HG02970 (cell line): ENCODE results near the gene ARHGEF38.
"Not testable (repeated sequence)": the region's sequence is repeated elsewhere in the genome, so short reads cannot be mapped to it uniquely, and the experiment has no call there.

Experiments
- ATAC-seq: cut with Tn5 transposase; IDR thresholded peaks from one replicate; pipeline ENCODE4 v1.9.1; 2021; ENCODE audit warnings: mild to moderate bottlenecking, moderate library complexity, moderate number of reproducible peaks; ENCODE audit not compliant: unreplicated experiment, low FRiP score

ARHGEF38 gene

DNA sequence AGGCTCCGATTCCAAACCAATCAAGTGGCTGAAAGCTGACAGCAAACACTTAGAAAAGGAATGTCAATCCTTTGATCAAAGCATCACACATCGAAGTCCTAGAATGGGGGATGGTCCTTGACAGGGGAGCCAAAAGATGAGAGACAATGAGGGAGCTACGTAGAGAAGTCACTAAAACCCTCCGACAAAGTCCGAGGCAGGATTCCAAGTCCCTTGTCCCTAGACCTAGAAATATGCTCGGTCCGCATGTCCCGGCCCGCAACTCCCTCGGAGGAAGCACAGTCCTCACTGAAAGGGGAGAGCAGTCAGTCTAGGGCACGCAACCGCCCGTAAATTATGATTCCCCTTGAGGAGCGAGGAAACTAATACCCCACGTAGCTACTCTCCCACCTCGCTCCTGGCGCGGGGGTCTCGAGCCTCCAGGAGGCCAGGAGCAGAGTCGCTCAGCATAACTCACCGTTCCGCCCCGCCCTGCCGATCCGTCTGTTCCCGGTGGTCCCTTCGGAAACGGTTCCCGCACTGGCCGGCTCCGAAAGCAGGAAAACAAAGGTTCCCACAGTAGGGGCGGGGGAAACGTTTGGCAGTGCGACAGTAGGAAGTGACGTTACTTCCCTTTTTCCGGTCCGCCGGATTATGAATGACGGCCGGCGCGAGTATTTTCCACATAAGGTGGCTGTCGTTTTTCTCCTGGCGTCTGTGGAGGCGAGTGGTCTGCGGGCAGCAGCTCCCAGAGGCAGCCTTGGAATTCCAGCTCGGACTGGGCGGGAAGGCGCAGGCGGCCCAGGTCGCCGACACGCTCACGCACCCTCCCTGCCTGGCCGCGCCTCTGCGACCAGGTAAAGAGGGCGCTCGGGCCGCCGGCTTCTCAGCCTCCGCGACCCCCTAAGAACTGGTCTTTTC lies 156.0 kb downstream of the ARHGEF38 start, which contains the start of the genes GSTCD and INTS12:
Gene GSTCD (plus strand): TSS at position 604 of the 900 bp plus-strand sequence. CDS start 8,830 bp downstream, outside the sequence.
Gene INTS12 (minus strand): TSS at position 509 of the 900 bp plus-strand sequence. CDS start 8,684 bp downstream, outside the sequence.
- ATAC-seq: peak; percentile 87

DNA sequence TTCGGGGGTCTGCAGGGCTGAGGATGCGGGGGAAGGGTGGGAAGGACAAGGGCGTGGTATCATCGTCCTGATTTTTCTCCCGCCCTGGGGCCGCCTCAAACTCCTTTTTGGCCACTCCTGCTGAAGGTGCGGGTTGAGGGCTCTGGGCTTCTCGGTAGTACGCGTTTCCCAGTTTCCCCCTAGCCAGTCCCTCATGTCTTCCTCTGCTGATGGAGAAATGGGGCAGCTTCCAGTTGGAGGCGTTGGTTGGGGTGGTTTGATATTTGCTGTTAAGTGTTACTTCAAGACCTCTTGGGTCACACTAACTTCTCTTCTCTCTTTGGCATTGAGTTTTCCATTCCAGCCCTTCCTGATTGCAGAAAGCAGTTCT lies 156.6 kb downstream of the ARHGEF38 start:
- peak; percentile 38 for ATAC-seq

DNA sequence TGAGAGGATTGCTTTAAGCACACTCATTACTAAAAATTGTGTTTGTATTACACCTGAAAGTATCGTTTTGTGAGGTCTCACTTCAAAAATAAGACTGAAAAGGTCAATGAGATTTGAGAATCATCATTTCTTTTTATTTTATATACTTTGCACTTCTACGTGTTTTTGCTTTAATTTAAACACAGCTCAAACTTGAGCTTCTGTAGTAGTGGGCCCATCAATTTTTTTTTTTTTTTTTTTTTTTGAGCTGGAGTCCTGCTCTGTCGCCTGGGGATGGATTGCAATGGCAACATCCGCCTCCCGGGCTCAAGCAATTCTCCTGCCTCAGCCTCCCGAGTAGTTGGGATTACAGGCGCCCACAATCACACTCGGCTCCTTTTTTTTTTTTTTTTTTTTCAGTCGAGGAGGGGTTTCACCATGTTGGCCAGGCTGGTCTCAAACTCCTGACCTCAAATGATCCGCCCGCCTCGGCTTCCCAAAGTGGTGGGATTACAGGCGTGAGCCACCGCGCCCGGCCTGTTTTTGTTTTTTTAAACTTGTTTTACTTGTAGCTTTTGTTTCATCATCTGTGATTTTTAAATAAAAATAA lies 157.7 kb downstream of the ARHGEF38 start:
- ATAC-seq: no peak

DNA sequence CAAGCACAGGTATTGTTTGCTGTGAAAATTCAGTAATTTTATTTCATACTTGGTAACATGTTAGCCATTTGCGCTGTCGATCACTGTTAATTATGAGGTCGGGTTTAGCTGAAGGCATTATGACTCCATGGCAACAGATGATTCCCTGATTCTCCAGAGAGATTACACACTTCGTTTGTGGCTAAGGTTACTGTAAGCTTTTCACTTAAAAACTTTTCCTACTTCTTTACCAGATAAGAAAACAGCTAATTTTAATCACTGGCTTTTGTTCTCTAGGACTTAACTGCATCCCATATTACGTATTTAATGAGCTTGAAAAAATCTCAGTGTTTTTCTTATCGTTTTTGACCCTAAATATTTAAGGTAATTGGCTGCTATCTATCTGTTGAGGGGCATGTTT lies 158.3 kb downstream of the ARHGEF38 start:
- ATAC-seq: no peak

DNA sequence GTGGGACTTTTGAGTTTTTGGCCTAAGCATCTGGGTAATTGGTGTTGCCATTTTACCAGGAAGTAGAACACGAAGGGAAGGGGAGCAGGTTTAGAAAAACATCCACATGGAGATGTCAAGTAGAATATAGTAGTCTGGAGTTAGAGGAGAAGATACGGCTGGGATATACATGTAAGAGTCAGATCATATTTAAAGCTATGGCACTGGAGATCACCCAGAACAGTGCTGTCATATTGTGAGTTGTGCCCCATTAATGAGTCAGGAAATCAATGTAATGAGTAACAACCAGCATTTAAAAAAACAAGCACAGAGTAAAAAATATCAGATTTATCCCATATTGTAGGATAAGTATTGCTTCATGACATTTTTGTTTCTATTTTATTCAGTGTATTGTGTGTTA lies 160.3 kb downstream of the ARHGEF38 start:
- no peak for ATAC-seq

DNA sequence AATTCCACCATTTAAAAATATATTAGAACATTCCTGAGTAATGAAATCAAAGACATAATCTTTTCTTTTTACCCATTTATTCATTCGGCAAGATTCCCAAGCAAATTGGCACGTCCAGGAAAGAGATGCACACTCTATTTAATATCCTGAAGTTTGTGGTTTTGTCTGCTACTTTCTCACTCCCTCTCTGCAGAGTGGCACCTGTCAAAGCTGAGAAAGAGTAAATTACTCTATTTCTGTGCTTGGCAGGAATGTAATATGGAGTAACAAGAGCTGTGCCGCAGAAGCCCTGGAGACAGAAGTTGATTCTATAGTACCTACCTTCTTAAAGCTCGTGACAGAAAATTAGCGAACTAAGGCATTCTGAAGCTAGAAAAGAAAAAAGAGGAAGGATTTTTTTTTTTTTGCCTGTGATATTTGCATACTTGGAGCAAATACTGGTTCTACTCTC lies 161.7 kb downstream of the ARHGEF38 start:
- ATAC-seq: peak; percentile 44

DNA sequence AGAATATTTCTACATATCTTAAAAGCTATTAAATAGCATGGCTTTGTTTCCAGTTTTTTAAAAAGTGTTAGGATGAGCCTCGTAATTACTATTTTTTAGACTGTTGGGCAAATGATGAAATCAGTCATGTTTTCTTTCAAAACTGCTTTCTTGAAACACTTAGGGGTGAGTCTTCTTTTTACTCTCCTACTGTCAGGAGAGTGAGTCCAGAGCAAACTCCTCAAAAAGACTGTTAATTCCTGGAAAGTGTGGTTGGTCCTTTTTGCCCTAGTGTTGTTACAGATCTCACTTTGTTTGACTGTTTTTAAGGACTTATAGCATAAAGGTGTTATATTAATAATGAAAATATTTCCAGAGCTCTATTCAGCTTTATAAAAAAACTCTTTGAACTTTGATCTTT lies 162.5 kb downstream of the ARHGEF38 start:
- no peak for ATAC-seq

DNA sequence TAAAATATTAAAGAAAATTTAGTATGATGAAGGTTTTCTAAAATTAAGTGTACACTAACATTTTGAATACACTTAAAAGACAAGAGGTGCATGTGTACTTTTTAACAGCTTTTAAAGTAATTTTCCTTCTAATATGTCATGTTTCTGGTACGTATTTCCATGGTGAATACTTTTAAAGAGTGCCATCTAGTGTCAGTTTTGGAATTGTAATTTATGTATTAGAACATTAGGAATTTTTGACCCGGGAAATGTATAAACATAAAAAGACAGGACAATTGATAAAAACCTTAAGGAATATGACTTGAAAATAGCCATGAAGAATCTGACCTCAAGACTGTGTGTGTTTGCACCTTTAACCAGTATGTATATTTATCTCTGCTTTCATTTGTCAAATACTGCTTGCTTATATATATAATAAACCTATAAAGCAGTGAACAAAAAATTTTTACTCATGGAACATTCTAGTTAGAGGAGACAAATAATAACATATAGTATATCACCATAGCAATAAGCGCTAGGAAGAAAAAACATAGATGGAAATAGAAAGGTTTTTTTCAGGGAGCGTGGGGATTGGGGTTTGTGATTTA lies 163.4 kb downstream of the ARHGEF38 start:
- ATAC-seq: no peak

DNA sequence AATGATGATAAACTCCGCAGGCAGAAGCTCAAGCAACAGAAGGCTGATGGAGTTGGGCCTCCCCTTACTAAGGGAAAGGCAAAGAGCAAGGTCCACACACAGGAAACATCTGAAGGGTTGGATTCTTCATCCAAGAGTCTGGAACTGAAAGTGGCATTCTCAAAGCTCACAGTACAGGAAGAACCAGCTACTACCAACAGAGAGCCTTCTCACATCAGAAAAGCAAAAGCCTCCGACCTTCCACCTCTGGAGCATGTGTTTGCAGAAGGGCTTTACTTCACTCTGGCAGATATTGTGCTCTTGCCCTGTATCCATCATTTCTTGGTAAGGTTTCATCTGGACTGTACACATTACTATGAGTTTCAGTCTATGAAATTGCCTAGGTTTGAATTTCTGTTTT lies 166.8 kb downstream of the ARHGEF38 start:
- no peak for ATAC-seq

DNA sequence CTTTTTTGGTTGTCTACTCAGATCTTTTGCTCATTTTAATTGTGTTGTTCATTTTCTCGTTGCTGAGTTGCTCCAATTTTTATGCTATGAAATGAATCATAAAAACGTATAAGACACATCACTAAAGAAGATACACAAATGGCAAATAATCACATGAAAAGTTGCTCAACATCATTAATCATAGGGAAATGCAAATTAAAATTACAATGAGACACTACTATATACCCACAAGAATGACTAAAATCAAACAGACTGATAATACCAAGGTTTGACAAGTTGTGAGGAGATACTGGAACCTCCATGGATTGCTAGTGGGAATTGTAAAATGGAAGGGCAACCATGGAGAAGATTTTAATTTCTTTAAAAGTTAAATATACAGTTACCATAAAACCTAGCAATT lies 173.2 kb downstream of the ARHGEF38 start:
- no peak for ATAC-seq

DNA sequence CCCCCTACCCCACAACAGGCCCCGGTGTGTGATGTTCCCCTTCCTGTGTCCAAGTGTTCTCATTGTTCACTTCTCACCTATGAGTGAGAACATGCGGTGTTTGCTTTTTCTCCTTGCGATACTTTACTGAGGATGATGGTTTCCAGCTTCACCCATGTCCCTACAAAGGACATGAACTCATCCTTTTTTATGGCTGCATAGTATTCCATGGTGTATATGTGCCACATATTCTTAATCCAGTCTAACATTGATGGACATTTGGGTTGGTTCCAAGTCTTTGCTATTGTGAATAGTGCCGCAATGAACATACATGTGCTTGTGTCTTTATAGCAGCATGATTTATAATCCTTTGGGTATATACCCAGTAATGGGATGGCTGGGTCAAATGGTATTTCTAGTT lies 177.5 kb downstream of the ARHGEF38 start:
- ATAC-seq: not testable (repeated sequence)
